GM12878 (cell line): ENCODE data around the gene ZG16. TPM values are rescaled to one million over a fixed set of nuclear protein-coding genes. Genes with fewer than 3 reads are reported as not detected.

Experiments used
- ATF2 ChIP-seq: IDR thresholded peaks from 2 replicates; pipeline ENCODE4 v1.6.1; 2012; ENCODE audit warnings: low read length, inconsistent platforms
- ATF7 ChIP-seq: fragments of 450-650 bp; IDR thresholded peaks from 2 replicates; pipeline ENCODE4 v1.6.1; 2016; ENCODE audit warnings: low read depth, mild to moderate bottlenecking
- CREB1 ChIP-seq: IDR thresholded peaks from 2 replicates; pipeline ENCODE4 v1.6.1; 2012; ENCODE audit warnings: low read depth, mild to moderate bottlenecking, inconsistent platforms
- E4F1 ChIP-seq: fragments of 450-650 bp; IDR thresholded peaks from 2 replicates; pipeline ENCODE4 v1.6.1; 2018; ENCODE audit warnings: borderline replicate concordance, mild to moderate bottlenecking; ENCODE audit not compliant: partially characterized antibody
- EGR1 ChIP-seq, 2 experiments: IDR thresholded peaks; 1 replicate in 1 of 2; 2 replicates in 1 of 2; pipeline ENCODE4 v1.6.1; 2011 to 2012; ENCODE audit warnings: low read depth in 2 of 2, low read length in 2 of 2, borderline replicate concordance in 1 of 2, mild to moderate bottlenecking in 1 of 2, moderate library complexity in 1 of 2
- ETV6 ChIP-seq, 2 experiments: fragments of 450-650 bp in 1 of 2; IDR thresholded peaks in 1 of 2; conservative IDR thresholded peaks in 1 of 2; 2 replicates each; pipeline ENCODE4 v1.6.1; 2014; ENCODE audit warnings: antibody characterized with exemption in 1 of 2, borderline replicate concordance in 1 of 2, low read depth in 1 of 2, mild to moderate bottlenecking in 1 of 2, moderate library complexity in 1 of 2
- FOXM1 ChIP-seq: IDR thresholded peaks from 2 replicates; pipeline ENCODE4 v1.6.1; 2012; ENCODE audit warnings: low read depth, mild to moderate bottlenecking, inconsistent platforms, low read length, moderate library complexity
- GABPA ChIP-seq: IDR thresholded peaks from 2 replicates; pipeline ENCODE4 v1.6.1; 2014; ENCODE audit warnings: antibody characterized with exemption, low read depth, mild to moderate bottlenecking, inconsistent platforms
- HDGF ChIP-seq: fragments of 450-650 bp; IDR thresholded peaks from 2 replicates; pipeline ENCODE4 v1.6.1; 2016; ENCODE audit warnings: antibody characterized with exemption
- IKZF1 ChIP-seq: fragments of 450-650 bp; conservative IDR thresholded peaks from 2 replicates; pipeline ENCODE4 v1.6.1; 2017; ENCODE audit warnings: antibody characterized with exemption, mild to moderate bottlenecking
- IKZF2 ChIP-seq, 2 experiments: fragments of 450-650 bp; IDR thresholded peaks; 2 replicates each; pipeline ENCODE4 v1.6.1; 2017; ENCODE audit warnings: mild to moderate bottlenecking in 2 of 2, moderate library complexity in 2 of 2
- KLF5 ChIP-seq: fragments of 450-650 bp; IDR thresholded peaks from 2 replicates; pipeline ENCODE4 v1.6.1; 2014; ENCODE audit warnings: mild to moderate bottlenecking; ENCODE audit not compliant: partially characterized antibody
- MEF2B ChIP-seq: fragments of 450-650 bp; IDR thresholded peaks from 2 replicates; pipeline ENCODE4 v1.6.1; 2018; ENCODE audit warnings: mild to moderate bottlenecking, moderate library complexity; ENCODE audit not compliant: partially characterized antibody, poor library complexity, severe bottlenecking
- NBN ChIP-seq: fragments of 450-650 bp; IDR thresholded peaks from 2 replicates; pipeline ENCODE4 v1.6.1; 2016
- RAD51 ChIP-seq: fragments of 450-650 bp; IDR thresholded peaks from 2 replicates; pipeline ENCODE4 v1.6.1; 2016; ENCODE audit warnings: moderate library complexity, mild to moderate bottlenecking, inconsistent platforms
- SP1 ChIP-seq: IDR thresholded peaks from one replicate; pipeline ENCODE4 v1.6.1; 2011; ENCODE audit warnings: low read depth, low read length
- TCF3 ChIP-seq: IDR thresholded peaks from 2 replicates; pipeline ENCODE4 v1.6.1; 2012; ENCODE audit warnings: low read depth, mild to moderate bottlenecking, low read length, borderline replicate concordance; ENCODE audit not compliant: insufficient read depth
- ZBTB40 ChIP-seq: fragments of 450-650 bp; IDR thresholded peaks from 2 replicates; pipeline ENCODE4 v1.6.1; 2016; ENCODE audit warnings: mild to moderate bottlenecking, moderate library complexity, borderline replicate concordance
- polyA plus RNA-seq, 11 experiments: library from polyadenylated mRNA; depleted of rRNA in 4 of 11; unstranded in 6 of 11; stranded (reverse) in 5 of 11; fragments of >200 nt; fragmentation: Nextera tagmentation in 4 of 11; fragmentation: Illumina TruSeq in 1 of 11; extraction: Ambion mirVana in 4 of 11; extraction: Trizol in 1 of 11; gene quantifications; 1 replicate in 1 of 11; 2 replicates in 10 of 11; pipeline versions ENCODE4 v1.2.1 to v1.2.3, GENCODE V29; 2011 to 2016; ENCODE audit warnings: inconsistent platforms in 2 of 11, missing spikeins in 2 of 11, low read depth in 1 of 11
- total RNA-seq, 4 experiments: library from RNA; depleted of rRNA in 3 of 4; stranded (reverse); fragments of >200 nt in 3 of 4; fragmentation: Illumina TruSeq in 1 of 4; extraction: Trizol in 1 of 4; gene quantifications; 2 replicates each; pipeline versions ENCODE4 v1.2.1 to v1.2.3, GENCODE V29; 2013 to 2021

The ZG16 gene
- total and polyA plus RNA-seq, 10 of the 15 experiments (the other 5 are each of a cell fraction or from before 2014, with no cell fraction given) = not detected

GRCh38 chr16:29731768-29732601 lies 46.1 kb upstream of the ZG16 start (continued):
- peak; percentile 70; the same call in 1 of the 2 replicates for TF ChIP-seq FOXM1
- TF ChIP-seq GABPA = peak; percentile 59; the same call in 1 of the 2 replicates
- 0 out of 2 replicates have a peak, but pooled peaks have one; percentile 33 for TF ChIP-seq TCF3
- peak; percentile 54 to 57; a peak in 3 of 4 replicates for TF ChIP-seq IKZF2 (IDR thresholded peaks at IDR 0.05)
- TF ChIP-seq ZBTB40 = peak; percentile 13; the same call in 1 of the 2 replicates
- 0 out of 3 replicates have a peak, but pooled peaks of 1 of the 2 experiments have one; percentile 7 for TF ChIP-seq EGR1 (IDR thresholded peaks at IDR 0.05; ENCODE audit: borderline replicate concordance in 1 of 2, low read depth in 2 of 2, low read length in 2 of 2)
- TF ChIP-seq NBN = peak; percentile 48
- peak; percentile 94 for TF ChIP-seq KLF5
- TF ChIP-seq RAD51 = 0 out of 2 replicates have a peak, but pooled peaks have one; percentile 39
- peak in 1 of 2 experiments; percentile 23; a peak in 1 of 4 replicates for TF ChIP-seq ETV6 (conservative IDR thresholded peaks at IDR 0.05 in 1 of 2, IDR thresholded peaks at IDR 0.05 in 1 of 2; ENCODE audit: borderline replicate concordance in 1 of 2, low read depth in 1 of 2)
- TF ChIP-seq ATF2 = peak; percentile 76
- peak; percentile 55 for TF ChIP-seq MEF2B
- peak; percentile 13 for TF ChIP-seq SP1
- 0 out of 2 replicates have a peak, but pooled peaks have one; percentile 32 for TF ChIP-seq IKZF1
- 0 out of 2 replicates have a peak, but pooled peaks have one; percentile 59 for TF ChIP-seq HDGF
- TF ChIP-seq ATF7 = peak; percentile 92
- peak; percentile 89 for TF ChIP-seq CREB1
- peak; percentile 19 for TF ChIP-seq E4F1
